Measurements from ENCODE around the gene SINHCAF.
"Not testable (repeated sequence)": the region's sequence is repeated elsewhere in the genome, so short reads cannot be mapped to it uniquely, and the experiment has no call there.

SINHCAF gene

DNA sequence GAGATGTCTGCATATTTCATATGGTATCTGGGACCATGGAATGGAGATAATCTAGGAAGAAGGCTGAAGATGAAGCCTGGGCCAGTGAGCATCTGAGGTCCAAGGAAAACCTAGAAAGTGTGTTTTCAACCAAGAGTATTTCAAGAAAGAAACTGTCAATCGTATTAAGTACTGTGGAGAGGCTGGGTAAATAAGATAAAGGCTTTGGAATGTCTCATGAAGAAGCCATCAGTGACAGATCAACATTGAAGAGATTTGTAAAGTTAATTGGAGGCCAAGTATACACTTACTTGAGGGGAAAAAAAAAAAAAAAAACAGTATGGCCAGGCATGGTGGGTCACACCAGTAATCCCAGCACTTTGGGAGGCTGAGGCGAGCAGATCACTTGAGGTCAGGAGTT, 48.9 kb downstream of the SINHCAF start:
- H3K9ac ChIP-seq (ENCODE audit: low read depth, low read length): no peak overlapping the region

DNA sequence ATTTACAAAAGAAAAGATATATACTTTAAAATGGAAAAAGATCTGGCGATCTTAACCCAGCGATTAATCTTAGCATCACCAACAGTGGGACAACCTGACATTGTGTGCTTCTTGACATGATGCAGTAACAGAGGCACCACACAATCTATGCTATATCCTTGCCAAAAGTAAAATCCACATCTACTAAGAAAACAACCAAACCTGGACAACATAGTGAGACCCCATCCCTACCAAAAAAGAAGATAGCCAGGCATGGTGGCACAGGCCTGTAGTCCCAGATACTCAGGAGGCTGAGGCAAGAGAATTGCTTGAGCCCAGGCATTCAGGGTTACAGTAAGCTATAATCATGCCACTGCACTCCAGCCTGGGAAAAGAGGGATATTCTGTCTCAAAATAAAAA, 50.5 kb downstream of the SINHCAF start:
- H3K4me2 ChIP-seq (ENCODE audit: low read length): no peak overlapping the region
- H3K4me1 ChIP-seq (ENCODE audit: control insufficient read depth, insufficient read depth, low read length): peaks cover 6% of the 10 kb centered on the region
- no peaks in the 10 kb centered on the region for H3K36me3 ChIP-seq (ENCODE audit: insufficient read depth, low read length)
- H3K9ac ChIP-seq (ENCODE audit: low read depth, low read length): no peak overlapping the region
- H3K9me3 ChIP-seq (replicated peaks; ENCODE audit: low read length): no peaks in the 10 kb centered on the region
- H3K27me3 ChIP-seq (ENCODE audit: control insufficient read depth, insufficient read depth, low read length): no peaks in the 10 kb centered on the region
- H3K4me3 ChIP-seq (ENCODE audit: low read length): no peak overlapping the region

More for the DNA sequence above, 48.9 kb downstream of the SINHCAF start:
- H3K27me3 ChIP-seq (ENCODE audit: control insufficient read depth, insufficient read depth, low read length): no peaks in the 10 kb centered on the region
- H3K36me3 ChIP-seq (ENCODE audit: insufficient read depth, low read length): no peaks in the 10 kb centered on the region
- no peak overlapping the region for H3K4me2 ChIP-seq (ENCODE audit: low read length)
- H3K4me3 ChIP-seq (ENCODE audit: low read length): no peak overlapping the region
- peaks cover 6% of the 10 kb centered on the region for H3K4me1 ChIP-seq (ENCODE audit: control insufficient read depth, insufficient read depth, low read length)
- no peaks in the 10 kb centered on the region for H3K9me3 ChIP-seq (replicated peaks; ENCODE audit: low read length)

DNA sequence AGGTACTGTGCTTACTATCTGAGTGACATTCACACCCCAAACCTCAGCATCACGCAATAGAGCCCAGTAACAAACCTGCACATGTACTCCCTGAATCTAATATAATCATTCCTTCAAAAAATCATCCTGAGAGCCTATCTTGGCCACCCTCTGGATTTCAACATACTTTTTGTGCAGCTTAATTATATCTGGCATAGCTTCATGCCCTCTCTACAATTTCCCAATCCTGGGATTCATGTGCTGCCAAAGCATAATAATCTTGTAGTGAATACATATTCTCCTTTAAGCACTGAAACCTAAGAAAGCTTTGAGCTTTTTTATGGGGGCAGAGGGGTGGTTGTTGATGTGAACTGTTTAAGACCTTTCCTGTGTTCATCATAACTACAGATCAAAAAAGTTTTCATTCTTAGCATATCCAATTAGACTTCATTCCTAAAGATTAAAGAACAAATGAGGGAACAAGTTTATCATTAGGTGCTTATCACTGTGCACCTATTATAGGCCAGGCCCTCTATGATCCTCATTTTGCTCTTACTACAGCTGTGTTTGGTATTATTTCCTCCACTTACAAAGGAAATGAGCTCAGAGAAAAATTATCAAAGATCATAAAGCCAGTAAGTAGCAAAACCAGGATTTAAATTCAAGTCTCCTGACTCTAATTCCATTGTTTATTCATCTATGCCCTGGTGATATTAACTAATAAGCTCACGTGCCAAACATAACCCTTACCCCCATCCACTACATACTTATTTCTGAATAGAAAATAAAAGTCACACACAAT, 51.2 kb downstream of the SINHCAF start:
- Histone ChIP-seq H3K4me3 (ENCODE audit: low read length) (no peak overlapping the region), H3K36me3 (ENCODE audit: insufficient read depth, low read length) (no peaks in the 10 kb centered on the region), H3K9me3 (replicated peaks; ENCODE audit: low read length) (no peaks in the 10 kb centered on the region), H3K4me2 (ENCODE audit: low read length) (no peak overlapping the region), H3K27me3 (ENCODE audit: control insufficient read depth, insufficient read depth, low read length) (no peaks in the 10 kb centered on the region), H3K9ac (ENCODE audit: low read depth, low read length) (no peak overlapping the region), H3K4me1 (ENCODE audit: control insufficient read depth, insufficient read depth, low read length) (peaks cover 3% of the 10 kb centered on the region)

DNA sequence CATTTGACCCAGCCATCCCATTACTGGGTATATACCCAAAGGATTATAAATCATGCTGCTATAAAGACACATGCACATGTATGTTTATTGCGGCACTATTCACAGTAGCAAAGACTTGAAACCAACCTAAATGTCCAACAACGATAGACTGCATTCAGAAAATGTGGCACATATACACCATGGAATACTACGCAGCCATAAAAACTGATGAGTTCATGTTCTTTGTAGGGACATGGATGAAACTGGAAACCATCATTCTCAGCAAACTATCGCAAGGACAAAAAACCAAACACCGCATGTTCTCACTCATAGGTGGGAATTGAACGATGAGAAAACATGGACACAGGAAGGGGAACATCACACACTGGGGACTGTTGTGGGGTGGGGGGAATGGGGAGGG, 52.2 kb downstream of the SINHCAF start:
- not testable (repeated sequence) for H3K4me1 ChIP-seq (ENCODE audit: control insufficient read depth, insufficient read depth, low read length); H3K36me3 ChIP-seq (ENCODE audit: insufficient read depth, low read length); H3K9ac ChIP-seq (ENCODE audit: low read depth, low read length); H3K4me2 ChIP-seq (ENCODE audit: low read length); H3K9me3 ChIP-seq (replicated peaks; ENCODE audit: low read length); H3K27me3 ChIP-seq (ENCODE audit: control insufficient read depth, insufficient read depth, low read length); H3K4me3 ChIP-seq (ENCODE audit: low read length)

DNA sequence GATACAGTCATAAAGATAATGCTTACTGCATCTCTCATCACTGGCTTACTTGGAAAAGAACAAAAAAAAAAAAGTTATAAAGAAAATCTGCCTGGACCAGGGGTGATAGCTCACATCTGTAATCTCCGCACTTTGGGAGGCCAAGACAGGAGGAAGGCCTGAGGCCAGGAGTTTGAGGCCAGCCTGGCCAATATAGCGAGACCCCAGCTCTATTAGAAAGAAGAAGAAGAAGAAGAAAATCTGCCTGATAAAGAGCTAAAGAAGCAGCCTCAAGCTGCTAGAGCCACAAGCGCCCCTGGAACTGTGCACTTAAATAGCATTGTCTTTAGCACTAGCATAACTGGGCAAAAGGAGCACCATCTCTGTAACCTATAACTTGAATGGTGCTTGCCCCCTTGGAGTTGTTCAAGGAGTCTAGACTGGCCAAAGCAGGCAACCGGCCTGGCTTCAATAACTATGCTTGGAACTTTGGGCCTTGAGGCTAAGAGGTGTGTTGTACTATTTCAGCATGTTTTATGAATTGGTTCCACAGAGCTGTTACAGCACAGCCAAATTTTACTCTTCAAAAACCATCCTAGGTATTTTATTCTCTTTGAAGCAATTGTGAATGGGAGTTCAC, 53.2 kb downstream of the SINHCAF start:
- H3K4me3 ChIP-seq (ENCODE audit: low read length): no peak overlapping the region
- no peak overlapping the region for H3K4me2 ChIP-seq (ENCODE audit: low read length)
- H3K36me3 ChIP-seq (ENCODE audit: insufficient read depth, low read length): no peaks in the 10 kb centered on the region
- no peaks in the 10 kb centered on the region for H3K27me3 ChIP-seq (ENCODE audit: control insufficient read depth, insufficient read depth, low read length)
- H3K4me1 ChIP-seq (ENCODE audit: control insufficient read depth, insufficient read depth, low read length): no peaks in the 10 kb centered on the region
- H3K9ac ChIP-seq (ENCODE audit: low read depth, low read length): no peak overlapping the region
- no peaks in the 10 kb centered on the region for H3K9me3 ChIP-seq (replicated peaks; ENCODE audit: low read length)

DNA sequence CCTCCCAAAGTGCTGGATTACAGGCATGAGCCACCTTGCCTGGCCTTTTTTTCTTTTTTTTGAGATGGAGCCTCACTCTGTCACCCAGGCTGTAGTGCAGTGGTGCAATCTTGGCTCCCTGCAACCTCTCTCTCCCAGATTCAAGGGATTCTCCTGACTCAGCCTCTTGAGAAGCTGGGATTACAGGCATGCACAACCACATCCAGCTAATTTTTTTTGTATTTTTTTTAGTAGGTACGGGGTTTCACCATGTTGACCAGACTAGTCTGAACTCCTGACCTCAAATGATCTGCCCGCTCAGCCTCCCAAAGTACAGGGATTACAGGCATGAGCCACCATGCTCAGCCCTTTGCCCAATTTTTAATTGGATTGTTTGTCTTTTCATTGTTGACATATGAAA, 58.0 kb downstream of the SINHCAF start:
- H3K9ac ChIP-seq (ENCODE audit: low read depth, low read length): no peak overlapping the region
- no peaks in the 10 kb centered on the region for H3K27me3 ChIP-seq (ENCODE audit: control insufficient read depth, insufficient read depth, low read length)

DNA sequence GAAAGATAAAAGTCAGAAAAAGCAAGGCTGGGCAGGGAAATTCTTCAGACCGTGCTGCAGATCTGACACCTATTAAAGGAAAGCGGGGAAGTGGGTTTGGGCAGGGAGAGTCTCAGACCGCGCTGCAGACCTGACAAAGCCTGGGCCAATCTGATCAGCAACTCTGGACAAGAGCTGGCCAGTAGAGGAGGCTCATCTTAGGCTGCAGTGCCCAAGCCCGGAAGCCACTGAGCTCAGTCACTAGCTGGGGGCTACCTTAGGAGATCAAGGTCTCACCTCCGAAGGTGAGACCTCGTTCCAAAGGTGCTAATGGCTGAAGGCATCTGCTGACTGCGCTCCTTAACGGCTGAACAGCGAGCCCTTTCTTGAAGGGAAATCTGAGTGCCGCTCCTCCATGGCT, 60.2 kb downstream of the SINHCAF start:
- Histone ChIP-seq H3K4me2 (ENCODE audit: low read length) (no peak overlapping the region), H3K27me3 (ENCODE audit: control insufficient read depth, insufficient read depth, low read length) (no peaks in the 10 kb centered on the region), H3K9me3 (replicated peaks; ENCODE audit: low read length) (no peaks in the 10 kb centered on the region), H3K9ac (ENCODE audit: low read depth, low read length) (no peak overlapping the region), H3K36me3 (ENCODE audit: insufficient read depth, low read length) (no peaks in the 10 kb centered on the region), H3K4me3 (ENCODE audit: low read length) (no peak overlapping the region), H3K4me1 (ENCODE audit: control insufficient read depth, insufficient read depth, low read length) (no peaks in the 10 kb centered on the region)

More for the DNA sequence above, 58.0 kb downstream of the SINHCAF start:
- no peaks in the 10 kb centered on the region for H3K9me3 ChIP-seq (replicated peaks; ENCODE audit: low read length)
- no peaks in the 10 kb centered on the region for H3K4me1 ChIP-seq (ENCODE audit: control insufficient read depth, insufficient read depth, low read length)
- H3K4me2 ChIP-seq (ENCODE audit: low read length): no peak overlapping the region
- no peak overlapping the region for H3K4me3 ChIP-seq (ENCODE audit: low read length)
- no peaks in the 10 kb centered on the region for H3K36me3 ChIP-seq (ENCODE audit: insufficient read depth, low read length)

DNA sequence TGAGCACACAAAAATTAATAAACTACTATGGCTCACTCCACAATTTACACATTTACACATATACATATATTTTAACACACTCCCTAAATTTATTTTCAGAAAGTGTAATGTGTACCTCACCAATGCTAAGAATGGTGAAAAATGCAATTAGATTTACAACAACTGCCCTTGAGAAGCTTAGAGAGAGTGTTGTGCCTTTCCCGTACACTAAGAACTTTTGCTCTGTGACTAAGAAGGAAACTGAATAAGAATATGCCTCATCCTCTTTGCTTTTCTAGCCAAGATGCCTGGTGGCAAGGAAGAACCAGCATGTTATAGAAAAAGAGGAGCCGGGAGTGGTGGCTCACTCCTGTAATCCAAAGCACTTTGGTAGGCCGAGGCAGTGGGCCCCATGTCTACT, 62.3 kb downstream of the SINHCAF start:
- Histone ChIP-seq H3K4me2 (ENCODE audit: low read length) (no peak overlapping the region), H3K9me3 (replicated peaks; ENCODE audit: low read length) (no peaks in the 10 kb centered on the region), H3K9ac (ENCODE audit: low read depth, low read length) (no peak overlapping the region), H3K4me1 (ENCODE audit: control insufficient read depth, insufficient read depth, low read length) (no peaks in the 10 kb centered on the region), H3K36me3 (ENCODE audit: insufficient read depth, low read length) (no peaks in the 10 kb centered on the region), H3K27me3 (ENCODE audit: control insufficient read depth, insufficient read depth, low read length) (no peaks in the 10 kb centered on the region), H3K4me3 (ENCODE audit: low read length) (no peak overlapping the region)

DNA sequence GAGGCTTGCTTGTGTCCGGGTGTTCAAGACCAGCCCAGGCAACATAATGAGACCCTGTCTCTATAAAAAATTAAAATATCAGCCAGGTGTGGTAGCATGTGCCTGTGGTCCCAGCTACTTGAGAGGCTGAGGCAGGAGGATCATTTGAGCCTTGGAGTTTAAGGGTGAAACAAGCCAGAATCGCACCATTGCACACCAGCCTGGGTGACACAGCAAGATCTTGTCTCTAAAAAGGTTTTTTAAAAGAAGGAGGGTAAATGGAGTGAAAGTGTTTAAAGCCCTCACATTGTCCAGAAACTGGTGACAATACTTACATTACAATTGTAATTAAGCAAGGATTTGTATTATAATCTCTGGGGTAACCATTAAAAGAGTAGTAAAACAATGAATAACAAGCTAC, 64.2 kb downstream of the SINHCAF start:
- Histone ChIP-seq H3K9me3 (replicated peaks; ENCODE audit: low read length) (no peaks in the 10 kb centered on the region), H3K9ac (ENCODE audit: low read depth, low read length) (no peak overlapping the region)

DNA sequence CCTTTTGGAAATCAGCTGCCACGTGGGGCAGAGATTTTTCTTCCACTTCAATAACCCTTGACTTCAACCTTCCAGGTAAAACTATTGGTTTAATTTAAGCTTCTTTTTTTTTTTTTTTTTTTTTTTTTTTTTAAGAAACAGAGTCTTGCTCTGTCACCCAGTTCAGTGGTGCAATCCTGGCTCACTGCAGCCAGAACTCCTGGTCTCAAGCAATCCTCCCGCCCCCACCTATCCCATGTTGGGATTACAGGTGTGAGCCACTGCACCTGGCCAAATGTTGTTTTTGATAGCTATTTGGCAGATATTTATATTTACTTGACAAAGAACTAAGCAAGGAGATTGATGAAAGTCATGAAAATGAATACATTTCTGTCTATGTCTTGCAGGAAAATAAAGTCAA, 65.1 kb downstream of the SINHCAF start:
- H3K36me3 ChIP-seq (ENCODE audit: insufficient read depth, low read length): no peaks in the 10 kb centered on the region

More for the DNA sequence above, 64.2 kb downstream of the SINHCAF start:
- Histone ChIP-seq H3K36me3 (ENCODE audit: insufficient read depth, low read length) (no peaks in the 10 kb centered on the region), H3K27me3 (ENCODE audit: control insufficient read depth, insufficient read depth, low read length) (no peaks in the 10 kb centered on the region), H3K4me2 (ENCODE audit: low read length) (no peak overlapping the region), H3K4me3 (ENCODE audit: low read length) (no peak overlapping the region), H3K4me1 (ENCODE audit: control insufficient read depth, insufficient read depth, low read length) (no peaks in the 10 kb centered on the region)

DNA sequence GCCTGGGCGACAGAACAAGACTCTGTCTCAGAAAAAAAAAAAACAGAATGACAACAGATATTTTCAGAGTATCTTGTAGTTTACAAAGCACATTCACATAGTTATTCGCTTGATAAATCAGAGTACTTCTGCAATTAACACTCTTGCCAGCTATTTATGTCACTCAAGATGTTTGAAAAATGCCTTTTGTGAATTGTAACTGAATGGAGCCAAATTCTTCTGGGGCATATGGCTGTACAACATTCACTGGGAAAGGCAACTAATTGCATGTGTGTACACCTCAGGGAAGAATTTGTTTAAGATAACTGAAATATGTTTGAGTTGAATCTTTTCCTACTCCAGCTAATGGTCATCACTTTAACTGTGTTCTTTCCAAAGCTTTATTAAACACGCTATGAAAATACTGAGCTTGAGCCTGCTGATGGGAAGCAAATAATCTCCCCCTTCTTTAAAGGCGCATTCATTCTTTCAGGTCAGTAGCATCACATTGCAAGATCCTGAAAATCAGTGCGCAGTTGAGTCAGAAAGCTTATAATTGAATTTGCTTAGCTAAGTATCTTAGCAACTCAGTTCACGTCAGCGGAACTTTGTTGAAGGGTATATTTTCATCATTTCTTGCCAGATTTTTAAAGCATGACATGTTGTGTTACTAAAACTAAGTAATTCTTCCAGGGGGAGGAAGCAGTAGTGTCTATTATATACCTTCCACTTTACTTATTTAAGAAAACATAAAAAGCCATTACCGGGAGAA, 66.6 kb downstream of the SINHCAF start:
- Histone ChIP-seq H3K9ac (ENCODE audit: low read depth, low read length) (no peak overlapping the region), H3K36me3 (ENCODE audit: insufficient read depth, low read length) (no peaks in the 10 kb centered on the region), H3K4me2 (ENCODE audit: low read length) (no peak overlapping the region), H3K27me3 (ENCODE audit: control insufficient read depth, insufficient read depth, low read length) (peaks cover 2% of the 10 kb centered on the region), H3K4me3 (ENCODE audit: low read length) (no peak overlapping the region), H3K9me3 (replicated peaks; ENCODE audit: low read length) (no peaks in the 10 kb centered on the region), H3K4me1 (ENCODE audit: control insufficient read depth, insufficient read depth, low read length) (no peaks in the 10 kb centered on the region)

More for the DNA sequence above, 65.1 kb downstream of the SINHCAF start:
- H3K4me2 ChIP-seq (ENCODE audit: low read length): no peak overlapping the region
- H3K4me1 ChIP-seq (ENCODE audit: control insufficient read depth, insufficient read depth, low read length): no peaks in the 10 kb centered on the region
- no peak overlapping the region for H3K9ac ChIP-seq (ENCODE audit: low read depth, low read length)
- H3K27me3 ChIP-seq (ENCODE audit: control insufficient read depth, insufficient read depth, low read length): no peaks in the 10 kb centered on the region
- H3K9me3 ChIP-seq (replicated peaks; ENCODE audit: low read length): no peaks in the 10 kb centered on the region
- no peak overlapping the region for H3K4me3 ChIP-seq (ENCODE audit: low read length)
